Measurements from ENCODE around the gene FAM3D.
"Not testable (repeated sequence)": the region's sequence is repeated elsewhere in the genome, so short reads cannot be mapped to it uniquely, and the experiment has no call there.

Gene FAM3D

GRCh38 chr3:58681863-58682262 lies 15.3 kb upstream of the FAM3D start:
- DNase-seq, result no peak

DNA sequence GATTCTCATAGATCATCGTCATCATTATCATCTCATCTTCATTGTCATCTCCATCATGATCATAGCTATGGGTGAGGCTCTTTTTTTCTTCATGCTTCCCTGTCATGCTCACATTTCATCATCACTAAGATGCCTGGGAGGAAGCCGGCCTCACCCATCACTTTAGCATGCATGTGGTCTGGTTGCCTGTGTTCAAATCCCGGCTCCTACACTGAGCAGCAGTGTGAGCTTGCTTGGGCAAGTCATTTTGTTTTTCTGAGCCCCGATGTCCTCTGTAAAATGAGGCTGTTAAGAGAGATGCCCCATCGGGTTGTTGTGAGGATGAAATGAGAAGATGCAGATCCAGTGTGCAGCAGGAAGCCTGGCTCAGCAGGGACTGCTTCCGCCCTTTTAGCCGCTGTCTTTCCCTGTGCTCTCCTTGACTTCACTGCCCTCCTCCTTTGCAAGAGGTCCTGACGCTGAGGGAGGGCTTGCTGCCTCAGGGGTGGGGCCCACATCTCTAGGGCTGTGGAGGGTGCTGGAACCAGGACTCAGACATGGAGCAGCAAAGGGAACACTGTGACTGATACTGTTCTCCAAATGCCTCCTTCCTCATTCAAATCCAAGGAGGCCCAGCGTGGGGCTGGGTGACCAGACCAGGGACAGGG lies 14.4 kb upstream of the FAM3D start:
- DNase-seq, result no peak

DNA sequence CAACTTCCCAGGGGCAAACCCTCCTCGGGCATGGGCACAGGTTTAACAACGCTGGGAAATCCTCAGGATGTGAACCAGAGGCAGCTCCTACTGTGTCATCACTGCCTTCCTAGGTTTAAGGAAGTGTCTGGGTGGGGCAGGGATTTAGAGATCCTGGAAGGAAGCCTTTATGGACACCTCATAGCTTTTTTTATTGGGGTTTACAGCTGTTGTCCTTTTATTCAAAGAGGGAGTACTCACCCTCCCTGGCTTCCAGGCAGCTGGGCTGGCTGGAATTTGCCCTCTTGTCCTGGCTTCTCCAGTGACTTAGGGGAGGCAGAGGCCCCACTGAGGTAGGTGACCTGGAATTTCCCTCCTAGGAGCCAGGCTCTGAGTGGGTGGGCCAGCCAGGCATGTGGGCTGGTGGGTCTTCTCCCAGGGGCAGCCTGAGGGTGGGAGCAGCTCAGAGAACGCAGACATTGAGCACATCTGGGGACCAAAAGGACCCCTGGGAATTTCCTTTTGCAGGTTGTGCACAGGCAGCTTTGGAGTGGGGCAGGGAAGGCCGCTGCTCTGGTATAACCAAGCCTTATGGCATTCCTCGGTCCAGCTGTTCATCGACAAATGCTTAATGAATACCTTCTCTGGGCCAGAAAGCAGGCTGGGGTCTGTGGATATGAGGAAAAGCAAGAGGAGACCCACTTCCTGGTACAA lies 13.5 kb upstream of the FAM3D start:
- DNase-seq, result no peak

- no peak for DNase-seq
Measured at GRCh38 chr3:58679446-58679845, 12.9 kb upstream of the FAM3D start.

- DNase-seq, result not testable (repeated sequence)
Measured at GRCh38 chr3:58678177-58678970, 11.8 kb upstream of the FAM3D start.

DNA sequence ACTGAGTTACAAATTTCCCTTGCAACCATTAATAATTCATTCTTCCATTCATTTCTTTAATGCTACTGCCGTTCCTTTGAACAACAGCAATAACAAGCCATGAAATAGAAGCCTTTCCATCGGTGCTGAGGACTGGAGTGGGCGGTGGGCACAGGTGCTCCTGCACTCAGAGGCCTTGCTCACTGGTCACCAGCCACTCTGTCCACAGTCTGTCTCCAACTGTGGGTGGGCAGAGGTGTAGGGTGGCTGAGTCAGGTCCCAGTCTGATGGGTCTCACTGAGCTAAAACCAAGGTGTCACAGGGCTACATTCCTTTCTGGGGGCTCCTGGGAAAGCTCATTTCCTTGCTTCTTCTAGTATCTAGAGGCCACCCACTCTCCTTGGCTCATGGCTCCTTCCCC lies 6.3 kb upstream of the FAM3D start:
- DNase-seq, result no peak

GRCh38 chr3:58672451-58672850 lies 5.9 kb upstream of the FAM3D start:
- DNase-seq, result peak; percentile 18

GRCh38 chr3:58670506-58671135 lies 4.0 kb upstream of the FAM3D start:
- no peak for DNase-seq

DNA sequence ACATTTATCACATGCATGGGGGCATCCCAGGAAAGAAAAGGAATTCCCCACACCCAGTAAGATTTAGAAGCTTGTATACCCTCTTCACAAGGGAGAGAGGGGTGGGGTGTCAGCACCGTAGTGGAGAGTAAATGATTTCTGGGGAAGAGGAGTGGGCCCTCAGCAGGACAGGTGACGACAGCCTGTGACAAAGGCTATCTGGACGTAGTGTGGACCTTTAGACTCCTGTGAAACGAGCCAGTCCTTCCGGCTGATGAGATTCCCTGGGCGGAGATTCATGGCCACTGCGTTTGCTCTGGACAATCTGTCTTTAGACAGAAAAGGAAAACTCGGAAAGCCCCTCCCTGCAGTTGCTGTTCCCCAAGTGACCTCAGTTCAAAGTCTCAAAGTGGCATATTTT lies 1.7 kb upstream of the FAM3D start:
- DNase-seq, result no peak

DNA sequence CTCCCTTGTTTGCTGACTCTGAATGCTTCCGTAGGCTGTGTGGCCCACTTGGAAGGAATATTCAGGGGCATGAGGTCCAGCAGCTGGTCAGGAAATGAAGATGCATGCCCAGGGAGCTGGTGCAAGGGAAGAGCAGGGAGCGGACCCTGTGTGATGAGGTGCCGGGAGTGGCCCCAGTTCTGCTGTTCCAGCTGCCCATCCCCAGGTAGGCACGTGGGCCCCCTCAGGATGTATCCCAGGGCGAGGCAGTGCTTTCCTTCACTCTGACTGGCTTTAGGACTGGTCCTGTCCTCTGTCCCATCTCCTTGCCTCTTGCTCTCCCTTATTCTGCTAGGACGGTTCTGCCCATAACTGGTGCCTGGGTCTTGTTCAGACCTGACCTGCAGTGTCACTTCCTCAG lies 1.1 kb upstream of the FAM3D start:
- DNase-seq, result no peak

- DNase-seq, result no peak
Measured at GRCh38 chr3:58667229-58667628, 655 bp upstream of the FAM3D start.

GRCh38 chr3:58665405-58665804 lies 1.2 kb downstream of the FAM3D start:
- DNase-seq, result no peak

DNA sequence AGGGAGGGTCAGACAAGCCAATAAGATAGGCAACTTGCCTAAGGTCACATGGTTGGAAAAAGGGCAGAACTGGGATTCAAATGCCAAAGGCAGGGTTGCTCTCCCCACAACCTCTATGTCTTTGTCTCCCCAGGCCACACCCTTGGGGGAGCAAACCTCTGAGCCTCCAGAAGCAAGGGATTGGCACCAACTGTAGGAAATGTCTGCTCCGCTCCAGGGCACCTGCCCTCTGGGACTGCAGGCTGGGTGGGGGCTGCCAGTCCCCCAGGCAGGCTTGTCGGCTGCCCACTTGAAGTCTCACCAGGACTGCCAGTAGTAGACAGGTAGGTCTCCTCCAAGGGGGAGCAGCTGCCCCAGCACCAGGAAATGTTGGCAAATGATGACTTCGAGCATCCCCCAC lies 2.0 kb downstream of the FAM3D start:
- DNase-seq, result no peak

DNA sequence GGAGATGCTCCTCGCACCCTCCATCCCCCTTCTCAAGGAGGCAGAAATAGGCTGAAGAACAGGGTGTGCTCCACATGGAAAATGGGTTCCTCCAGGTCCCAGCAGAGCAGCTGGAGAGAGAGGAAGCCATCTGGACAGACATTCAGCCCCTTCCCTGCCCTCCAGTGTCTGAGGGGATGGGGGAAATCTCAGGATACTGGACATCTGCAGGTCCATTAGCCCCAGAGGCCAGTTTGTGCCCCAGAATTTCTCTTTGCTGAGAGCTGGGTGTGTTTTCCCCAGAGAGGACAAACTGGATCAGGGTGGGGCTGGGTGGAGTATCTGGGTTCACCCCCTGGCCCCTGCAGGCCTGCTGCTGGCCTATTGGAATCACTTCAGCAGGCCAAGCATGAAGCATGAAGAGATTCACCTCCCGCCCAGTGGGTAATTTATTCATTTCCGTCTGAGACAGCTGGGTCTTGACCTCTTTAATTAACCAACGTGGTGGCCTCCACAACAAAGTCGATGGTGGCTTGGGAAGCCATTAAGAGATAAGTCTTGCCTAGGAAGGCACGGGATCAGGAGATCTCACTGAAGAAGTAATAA lies 4.6 kb downstream of the FAM3D start:
- no peak for DNase-seq

DNA sequence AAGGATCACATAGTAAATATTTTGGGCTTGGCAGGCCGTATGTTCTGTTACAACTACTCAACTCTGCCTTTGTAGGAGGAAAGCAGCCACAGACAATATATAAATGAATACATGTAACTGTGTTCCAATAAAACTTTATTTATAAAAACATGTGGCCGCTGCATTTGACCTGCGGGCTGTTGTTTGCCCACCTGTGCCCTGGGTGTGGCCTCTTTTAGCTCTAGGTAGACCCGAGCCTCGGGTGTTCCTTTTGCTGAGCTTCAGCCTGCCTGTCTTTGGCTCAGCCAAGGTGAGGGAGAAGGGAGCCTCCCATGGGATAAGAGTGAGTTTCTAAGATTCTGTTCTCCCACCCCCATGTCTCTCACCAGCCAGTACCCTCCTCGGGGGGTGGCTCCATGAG lies 5.6 kb downstream of the FAM3D start:
- no peak for DNase-seq

DNA sequence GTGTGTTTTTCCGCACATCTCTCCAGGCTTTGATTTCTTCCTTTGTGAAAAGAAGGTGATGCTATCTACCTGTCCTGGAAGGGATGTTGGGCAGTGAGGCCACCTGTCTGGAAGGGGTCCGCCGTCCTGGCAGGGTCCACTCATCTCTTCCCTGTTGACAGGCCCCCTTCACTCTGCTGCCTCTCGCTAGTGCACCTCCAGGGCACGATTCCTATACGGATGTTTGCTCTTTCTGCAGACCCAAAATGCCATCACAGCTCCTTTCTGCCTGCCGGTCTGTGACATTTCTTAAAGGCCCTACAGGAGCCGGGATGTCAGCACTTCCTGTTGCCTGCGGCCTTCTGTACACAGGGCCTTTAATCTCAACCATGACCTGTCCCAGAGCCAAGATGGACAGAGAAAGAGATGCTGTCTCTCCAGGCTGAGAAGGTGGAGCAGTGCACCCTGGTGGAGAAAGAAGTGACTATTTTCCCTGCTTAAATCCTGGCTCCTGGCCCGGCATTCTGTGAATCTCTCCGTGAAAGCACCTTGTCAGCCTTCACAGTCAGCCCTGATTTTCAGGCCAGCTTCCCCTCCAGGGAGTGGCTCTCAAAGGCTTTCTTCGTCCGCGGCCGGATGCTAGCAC lies 7.4 kb downstream of the FAM3D start:
- DNase-seq, result no peak

GRCh38 chr3:58658508-58658907 lies 8.1 kb downstream of the FAM3D start:
- DNase-seq, result no peak

DNA sequence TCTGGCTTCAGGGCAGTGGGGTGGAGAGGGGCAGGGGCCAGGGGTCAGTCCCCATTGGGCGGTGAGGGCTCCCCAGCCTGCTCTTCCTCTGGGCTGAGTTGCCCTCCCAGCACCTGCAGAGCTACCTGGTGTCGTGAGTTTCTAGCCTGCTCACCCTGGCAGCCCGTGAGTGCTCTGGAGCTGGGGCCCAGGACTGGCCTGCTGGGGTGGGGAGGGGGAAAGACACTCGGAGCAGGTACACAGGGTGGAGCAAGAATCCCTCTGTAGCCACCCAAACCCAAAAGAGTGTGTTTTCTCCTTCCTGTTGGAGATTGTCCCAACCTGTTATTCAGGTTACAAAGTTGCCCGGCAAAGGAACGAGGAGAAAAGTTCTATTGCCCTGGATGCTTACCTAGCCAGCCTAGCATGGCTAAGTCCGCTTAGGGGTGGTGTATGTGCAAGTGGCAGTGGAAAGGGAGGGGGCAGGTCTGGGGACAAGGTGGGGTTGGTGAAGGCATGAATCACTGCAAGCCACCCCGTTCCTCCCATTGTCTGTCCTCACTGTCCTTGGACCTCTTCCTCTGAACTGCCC lies 8.9 kb downstream of the FAM3D start:
- no peak for DNase-seq

DNA sequence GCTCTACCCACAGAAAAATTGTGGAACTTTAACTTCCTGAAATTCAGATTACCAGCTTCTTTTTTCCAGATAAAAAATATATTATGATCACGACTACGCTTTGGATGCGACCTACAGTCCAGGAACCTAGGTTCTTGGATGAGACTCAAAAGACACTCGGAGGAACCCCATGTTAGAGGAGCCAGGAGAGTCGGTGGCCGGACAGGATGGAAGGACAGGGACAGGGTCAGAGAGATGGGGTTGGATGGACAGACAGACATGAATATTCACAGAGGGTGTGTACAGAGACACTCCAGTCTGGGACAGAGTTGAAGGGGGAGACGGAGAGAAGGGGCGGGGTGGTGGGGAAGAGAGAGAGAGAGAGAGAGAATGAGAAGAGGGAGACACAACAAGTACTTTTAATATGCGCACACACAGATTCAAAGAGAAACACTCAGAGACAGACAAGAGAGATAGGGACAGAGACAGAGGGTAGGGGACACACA lies 9.5 kb downstream of the FAM3D start:
- DNase-seq, result no peak

DNA sequence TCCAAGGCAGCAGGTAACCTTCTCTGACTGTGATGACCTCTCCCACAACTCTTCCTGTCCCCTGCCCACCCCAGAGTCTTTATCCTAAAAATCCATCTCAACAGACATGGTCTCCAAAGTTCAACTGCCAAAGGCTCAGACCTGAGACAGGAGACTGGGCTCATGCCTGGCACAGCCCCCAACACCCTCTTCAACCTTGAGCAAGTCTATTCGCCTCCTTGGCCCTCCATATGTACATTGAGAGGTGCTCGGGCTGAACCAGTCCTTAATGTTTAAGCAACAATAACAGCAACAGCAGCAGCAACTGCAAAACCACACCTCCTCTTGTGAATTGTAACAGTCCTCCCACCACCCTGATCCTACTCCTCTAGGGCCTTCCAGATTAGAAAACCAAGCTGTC lies 9.9 kb downstream of the FAM3D start:
- no peak for DNase-seq

- no peak for DNase-seq
Measured at GRCh38 chr3:58654466-58654865, 12.1 kb downstream of the FAM3D start.

GRCh38 chr3:58652624-58653023 lies 13.9 kb downstream of the FAM3D start:
- no peak for DNase-seq
